NCI-H2029 (cell line): ENCODE data around the gene METTL15.
"Not testable (repeated sequence)": the region's sequence is repeated elsewhere in the genome, so short reads cannot be mapped to it uniquely, and the experiment has no call there.

Source experiments
- DNase-seq: peaks from one replicate; lab custom pipeline; 2025; lab: John Stamatoyannopoulos, UW

METTL15 gene

DNA sequence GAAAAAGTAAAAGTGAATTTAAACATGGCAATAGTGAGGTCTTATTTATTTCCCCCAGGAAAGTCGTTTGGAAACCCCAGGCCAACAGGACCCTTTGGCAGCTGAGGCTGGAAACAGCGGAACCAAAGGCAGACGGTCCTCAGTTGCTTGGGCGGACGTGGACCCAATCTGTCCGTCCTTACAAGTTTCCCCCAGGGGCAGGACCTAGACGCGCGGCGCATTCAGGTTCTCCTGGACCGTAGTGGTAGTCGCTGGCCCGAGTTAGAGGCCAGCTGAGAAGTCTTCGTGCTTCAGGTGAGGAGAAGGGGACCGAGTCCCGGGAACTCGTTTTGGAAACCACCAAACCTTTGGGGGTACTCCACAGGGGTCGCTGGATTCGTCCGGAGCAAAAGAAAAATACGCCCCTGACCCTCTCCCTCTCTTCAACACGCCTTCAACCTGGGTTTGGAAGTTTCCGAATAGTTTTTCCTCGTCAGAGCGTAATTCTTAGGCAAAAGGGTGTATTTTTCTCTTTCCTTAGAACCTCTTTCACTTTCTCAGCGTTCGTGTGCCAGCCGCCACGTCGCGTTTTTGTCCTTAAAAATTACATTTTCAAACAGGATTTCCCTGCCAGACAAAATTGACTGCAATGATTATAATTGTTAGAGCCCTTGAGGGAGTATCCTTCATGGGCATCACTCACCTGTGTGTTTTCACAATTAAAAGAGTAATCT lies 2.1 kb downstream of the METTL15 start:
- DNase-seq = peak; percentile 66

GRCh38 chr11:28110821-28111200 lies 2.6 kb downstream of the METTL15 start:
- no peak for DNase-seq

- DNase-seq = no peak
Measured at GRCh38 chr11:28114116-28114515, 5.9 kb downstream of the METTL15 start.

GRCh38 chr11:28114731-28115130 lies 6.5 kb downstream of the METTL15 start:
- no peak for DNase-seq

DNA sequence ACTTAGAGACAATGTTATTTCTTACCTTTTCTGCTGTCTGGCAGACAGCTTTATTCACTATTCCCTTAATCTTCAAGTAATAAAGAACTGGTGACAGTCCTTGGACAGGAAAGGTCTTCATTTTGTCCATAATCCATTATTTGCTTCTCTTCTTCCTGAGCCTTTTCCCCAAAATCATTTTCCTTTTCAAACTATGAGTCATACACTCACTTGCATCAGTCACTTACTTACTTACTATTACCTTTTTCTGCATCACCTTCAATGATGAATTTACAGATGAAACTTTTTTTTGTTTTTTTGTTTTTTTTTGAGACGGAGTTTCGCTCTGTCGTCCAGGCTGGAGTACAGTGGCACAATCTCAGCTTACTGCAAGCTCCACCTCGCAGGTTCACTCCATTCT lies 9.5 kb downstream of the METTL15 start:
- DNase-seq = no peak

GRCh38 chr11:28123151-28123581 lies 15.0 kb downstream of the METTL15 start:
- DNase-seq = no peak

GRCh38 chr11:28132548-28132947 lies 24.4 kb downstream of the METTL15 start:
- no peak for DNase-seq

- DNase-seq = no peak
Measured at GRCh38 chr11:28133146-28133545, 25.0 kb downstream of the METTL15 start.

GRCh38 chr11:28136157-28136556 lies 28.0 kb downstream of the METTL15 start:
- DNase-seq = not testable (repeated sequence)

- no peak for DNase-seq
Measured at GRCh38 chr11:28137366-28137765, 29.2 kb downstream of the METTL15 start.

GRCh38 chr11:28137832-28138231 lies 29.6 kb downstream of the METTL15 start:
- DNase-seq = no peak

- DNase-seq = no peak
Measured at GRCh38 chr11:28139841-28140415, 31.7 kb downstream of the METTL15 start.

DNA sequence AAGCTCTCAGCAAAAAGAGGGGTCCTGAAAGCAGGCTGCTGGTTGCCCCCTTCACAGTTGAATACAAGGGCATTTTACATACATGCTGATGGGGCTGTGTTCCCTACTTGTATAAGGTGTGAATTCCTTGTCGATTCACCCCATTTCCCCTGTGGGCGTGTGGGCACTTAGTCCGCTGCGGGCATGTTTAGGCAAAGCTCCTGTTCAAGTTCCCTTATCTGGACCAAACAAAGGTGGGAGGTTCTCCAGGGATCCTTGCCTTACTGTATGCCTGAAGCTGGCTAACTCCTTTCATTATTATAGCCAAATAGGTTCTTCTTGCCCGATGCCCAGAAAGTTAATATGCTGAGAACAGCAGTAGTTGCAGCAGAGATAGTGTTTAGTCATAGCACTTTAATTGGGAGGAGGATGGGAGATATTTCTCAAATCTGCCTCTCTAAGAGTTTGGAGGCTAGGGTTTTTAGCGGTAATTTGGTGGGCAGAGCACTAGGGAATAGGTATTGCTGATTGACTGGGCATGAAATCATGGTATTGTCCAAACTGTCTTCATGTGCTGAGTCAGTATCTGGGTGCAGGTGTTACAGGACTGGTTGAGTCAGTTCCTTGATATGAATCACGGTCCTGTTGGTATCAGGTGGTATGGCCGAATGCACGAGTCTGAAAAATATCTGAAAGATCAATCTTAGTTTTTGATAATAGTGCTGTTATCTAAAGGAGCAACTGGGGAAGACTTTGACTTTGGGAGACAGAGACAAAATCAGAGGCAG lies 32.7 kb downstream of the METTL15 start:
- no peak for DNase-seq

GRCh38 chr11:28142724-28143123 lies 34.5 kb downstream of the METTL15 start:
- DNase-seq = no peak

DNA sequence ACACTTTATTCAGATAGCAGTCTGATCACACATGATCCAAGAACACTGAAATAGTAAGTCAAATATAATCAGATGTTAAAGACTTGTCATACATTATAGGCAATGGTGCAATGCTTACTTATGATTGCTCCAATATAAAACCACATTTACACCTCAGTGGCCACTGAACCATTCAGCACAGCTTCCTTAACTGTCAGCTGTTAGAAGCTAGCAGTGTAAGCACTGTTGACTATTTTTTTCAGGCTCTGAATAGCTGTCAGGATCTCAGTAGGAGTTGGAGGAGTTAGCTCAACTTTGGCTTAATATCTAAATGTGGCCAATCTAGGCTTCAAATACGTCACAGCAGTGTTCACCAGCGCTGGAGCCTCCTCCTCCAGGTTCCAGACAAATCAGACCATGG lies 36.6 kb downstream of the METTL15 start:
- no peak for DNase-seq

DNA sequence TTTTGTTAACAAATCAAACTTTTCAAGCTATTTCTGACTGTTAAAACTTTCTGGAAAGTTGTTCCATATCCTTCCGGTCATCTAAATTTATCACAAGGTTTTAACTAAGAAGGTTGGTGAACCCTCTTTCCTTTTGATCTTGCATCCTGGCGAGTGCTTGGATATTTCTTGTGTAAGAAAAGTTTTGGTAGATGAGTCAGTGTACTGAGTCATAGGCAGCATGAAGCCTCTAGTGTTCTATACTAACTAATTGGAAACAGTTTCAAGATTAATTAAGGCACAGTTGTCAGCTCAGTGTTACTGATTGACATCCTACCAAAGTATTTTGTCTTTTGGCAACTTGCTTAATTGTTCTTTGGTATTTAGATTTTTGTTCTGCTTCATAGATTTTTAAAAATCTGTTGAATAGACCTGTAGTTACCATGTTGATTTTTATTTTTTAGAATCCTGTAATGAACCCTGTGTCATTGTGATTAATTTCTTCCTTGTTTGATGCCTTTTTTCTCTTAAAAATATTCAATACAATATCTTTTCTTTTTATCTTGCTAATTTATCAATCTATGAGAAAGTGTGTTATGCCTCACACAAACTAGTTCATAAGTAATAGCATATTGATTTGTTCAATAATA lies 38.0 kb downstream of the METTL15 start:
- no peak for DNase-seq

DNA sequence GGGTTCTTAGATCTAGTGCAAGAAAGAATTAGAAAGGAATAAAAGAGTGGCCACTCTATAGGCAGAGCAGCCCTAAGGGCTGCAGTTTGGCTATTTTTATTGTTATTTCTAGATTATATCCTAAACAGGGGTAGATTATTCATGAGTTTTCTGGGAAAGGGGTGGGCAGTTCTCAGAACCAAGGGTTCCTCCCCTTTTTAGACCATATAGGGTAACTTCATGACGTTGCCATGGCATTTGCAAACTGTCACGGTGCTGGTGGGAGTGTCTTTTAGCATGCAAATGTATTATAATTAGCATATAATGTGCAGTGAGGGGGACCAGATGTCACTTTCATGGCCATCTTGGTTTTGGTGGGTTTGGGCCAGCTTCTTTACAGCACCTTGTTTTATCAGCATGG lies 44.6 kb downstream of the METTL15 start:
- DNase-seq = no peak

GRCh38 chr11:28153586-28153985 lies 45.4 kb downstream of the METTL15 start:
- DNase-seq = no peak

DNA sequence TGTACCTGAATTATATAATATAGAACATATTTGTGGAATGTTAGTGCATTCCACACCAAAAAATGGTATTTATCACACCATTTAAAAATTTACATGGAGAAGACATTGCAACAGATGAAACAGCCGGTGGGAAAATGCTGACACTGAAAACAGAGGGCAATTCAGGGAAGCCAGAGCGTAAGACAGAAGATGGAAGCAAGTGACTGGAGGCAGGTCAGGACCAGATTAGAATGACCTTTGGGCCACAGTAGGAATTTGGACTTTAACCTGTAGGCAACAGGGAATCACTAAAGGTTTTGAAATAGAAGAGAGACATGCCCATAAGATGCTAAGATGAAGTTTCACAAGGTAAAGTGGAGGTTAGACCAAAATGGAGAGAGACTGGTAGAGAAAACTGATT lies 60.5 kb downstream of the METTL15 start:
- DNase-seq = no peak

- DNase-seq = no peak
Measured at GRCh38 chr11:28169816-28170215, 61.6 kb downstream of the METTL15 start.

DNA sequence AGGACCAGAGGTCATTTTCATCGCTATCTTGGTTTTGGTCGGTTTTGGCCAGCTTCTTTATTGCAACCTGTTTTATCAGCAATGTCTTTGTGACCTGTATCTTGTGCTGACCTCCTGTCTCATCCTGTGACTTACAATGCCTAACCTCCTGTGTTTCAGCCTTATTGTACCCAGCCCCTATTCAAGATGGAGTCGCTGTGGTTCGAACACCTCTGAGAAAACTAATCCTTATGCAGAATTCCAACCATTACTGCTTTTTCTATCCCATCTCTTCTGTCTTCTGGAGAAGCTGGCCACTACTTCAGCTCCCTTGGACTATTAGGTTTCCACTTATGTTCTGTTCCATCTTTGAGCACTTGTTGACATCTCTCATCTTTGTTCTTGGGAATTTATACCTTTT lies 62.6 kb downstream of the METTL15 start:
- no peak for DNase-seq

DNA sequence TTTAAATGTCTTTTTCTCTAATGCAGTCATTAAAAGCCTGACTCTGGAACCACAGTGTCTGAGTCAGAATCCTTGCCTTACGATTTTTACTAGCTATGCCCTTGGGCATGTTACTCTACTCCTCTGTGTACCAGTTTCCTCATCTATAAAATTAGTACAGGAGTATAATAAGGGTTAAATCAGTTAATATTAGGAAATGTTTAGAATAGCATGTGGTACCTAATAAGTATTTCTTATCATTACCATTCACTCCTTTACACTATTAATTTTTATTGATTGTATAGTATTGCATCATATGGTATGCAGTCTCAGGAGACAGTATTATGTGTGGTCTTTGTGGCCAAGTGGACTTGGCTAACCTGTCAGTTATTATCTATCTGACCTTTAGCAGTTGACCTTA lies 68.2 kb downstream of the METTL15 start:
- no peak for DNase-seq

GRCh38 chr11:28195449-28195848 lies 87.3 kb downstream of the METTL15 start:
- DNase-seq = no peak
